Dedifferentiated amniotic fluid mesenchymal stem cell (primary cell): ENCODE results near the gene KCTD17.

Source experiments
- DNase-seq: peaks from one replicate; pipeline ENCODE4 v3.0.0-alpha.2; 2016; ENCODE audit errors: extremely low spot score

KCTD17 gene

GRCh38 chr22:37103656-37104452 lies 52.3 kb downstream of the KCTD17 start:
- DNase-seq, result no peak

DNA sequence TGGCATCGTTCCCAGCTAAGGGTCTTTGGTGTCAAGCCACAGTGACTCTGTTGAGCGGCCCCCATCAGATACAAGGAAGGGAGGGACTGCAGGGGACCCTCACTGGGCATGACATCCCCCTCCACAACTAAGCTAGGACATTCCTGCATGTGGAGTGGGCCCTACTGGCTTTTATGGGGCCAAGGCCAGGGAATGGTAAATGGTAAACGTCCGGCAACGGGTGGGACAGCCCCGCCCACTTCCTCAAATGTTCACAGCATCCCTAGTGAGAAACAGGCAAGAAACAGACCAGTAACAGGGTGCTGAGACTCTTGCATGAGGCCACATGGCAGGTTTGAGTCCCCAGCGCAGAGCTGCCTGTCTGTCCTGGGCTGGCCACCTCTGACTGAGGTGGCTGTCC lies 53.6 kb downstream of the KCTD17 start:
- no peak for DNase-seq

DNA sequence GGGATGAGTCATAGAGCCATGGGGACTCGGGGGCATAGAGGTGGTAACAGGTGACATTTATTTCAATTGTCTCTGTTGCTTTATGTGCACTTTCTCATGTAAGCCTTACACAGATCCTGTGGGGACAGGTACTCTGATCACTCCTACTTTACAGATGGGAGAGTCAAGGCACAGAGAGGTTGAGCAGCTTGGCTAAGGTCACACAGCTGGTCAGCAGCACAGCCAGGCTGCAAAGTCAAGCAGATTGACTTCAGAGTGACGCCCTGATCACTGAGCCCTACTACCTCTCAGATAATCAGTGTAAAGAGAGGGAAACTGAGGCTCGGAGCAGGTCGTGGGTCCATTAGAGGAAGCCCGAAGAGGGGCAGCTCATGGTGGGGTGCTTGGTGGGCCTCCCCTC lies 54.4 kb downstream of the KCTD17 start:
- DNase-seq, result no peak

DNA sequence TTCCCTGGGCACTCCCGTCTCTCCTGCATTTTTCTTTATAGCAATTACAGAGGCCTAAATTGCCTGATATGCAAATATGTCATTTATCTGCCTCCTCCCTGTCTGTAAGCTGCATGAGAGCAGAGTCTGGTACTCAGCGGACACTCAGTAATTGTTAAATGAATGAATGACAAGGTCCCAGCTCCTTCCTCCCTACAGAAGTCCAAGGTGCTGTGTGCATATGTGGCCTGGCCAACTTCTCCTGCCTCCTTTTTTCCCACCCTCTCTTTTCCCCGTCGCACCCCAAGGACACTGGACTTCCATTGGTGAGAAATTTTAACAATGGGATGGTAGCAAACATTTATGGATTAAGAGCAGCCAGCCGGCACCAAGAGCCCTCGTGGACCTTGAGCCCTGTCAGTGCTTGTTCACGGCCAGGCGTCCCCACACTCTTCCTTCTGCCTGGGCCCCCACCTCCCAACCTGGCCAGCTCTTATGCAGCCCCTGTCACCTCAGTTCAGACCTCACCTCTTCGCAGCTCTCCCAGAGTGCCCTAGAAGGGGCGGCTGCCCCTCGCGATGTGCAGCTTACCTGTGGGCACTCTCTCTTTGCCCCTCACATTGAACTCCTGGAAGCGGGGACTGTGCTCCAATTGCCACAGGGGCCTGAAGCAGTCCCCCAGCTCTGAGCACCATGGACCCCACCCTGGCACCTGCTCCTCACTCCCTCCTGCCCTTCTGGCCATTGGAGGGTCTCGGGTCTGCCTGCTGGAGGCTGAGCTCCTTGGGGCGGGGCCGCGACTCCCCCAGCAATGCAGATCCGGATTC lies 56.5 kb downstream of the KCTD17 start:
- no peak for DNase-seq

DNA sequence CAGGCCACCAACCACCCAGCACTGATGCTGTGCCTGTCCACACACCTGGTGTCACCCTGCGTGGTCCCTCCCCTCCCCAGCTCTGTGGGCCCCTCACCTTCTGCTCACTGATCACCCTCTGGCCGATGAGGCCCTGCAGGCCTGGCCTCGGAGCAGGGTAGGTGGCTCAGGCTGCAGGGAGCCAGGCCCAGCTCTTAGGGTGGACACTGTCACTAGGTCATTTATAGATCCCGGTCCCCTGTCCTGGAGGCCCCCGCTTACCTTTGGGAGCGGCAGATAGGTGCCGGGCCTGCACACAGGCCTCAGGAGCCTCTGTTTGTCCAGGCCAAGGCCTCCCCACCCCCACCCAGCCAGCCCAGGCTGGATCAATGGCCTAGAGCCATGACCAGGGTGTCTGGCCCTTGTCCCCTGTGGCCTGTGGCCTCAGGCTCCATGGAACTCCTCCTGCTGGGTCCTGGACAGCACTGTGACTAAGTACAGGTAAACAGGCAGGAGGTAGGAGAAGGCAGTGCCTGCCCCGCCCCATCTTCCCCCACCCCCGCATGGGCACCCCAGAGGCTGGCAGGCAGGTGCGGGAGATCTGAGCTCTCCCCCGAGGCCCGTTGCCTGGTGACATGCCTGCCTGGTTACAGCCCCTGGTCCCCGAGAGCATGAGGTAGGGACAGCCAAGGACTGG lies 57.8 kb downstream of the KCTD17 start, which contains the start of gene TMPRSS6:
Gene TMPRSS6 (minus strand): TSS at position 472 of the 676 bp plus-strand sequence. CDS start 6,296 bp downstream, outside the sequence.
- no peak for DNase-seq

GRCh38 chr22:37111156-37111717 lies 59.7 kb downstream of the KCTD17 start:
- DNase-seq, result no peak

DNA sequence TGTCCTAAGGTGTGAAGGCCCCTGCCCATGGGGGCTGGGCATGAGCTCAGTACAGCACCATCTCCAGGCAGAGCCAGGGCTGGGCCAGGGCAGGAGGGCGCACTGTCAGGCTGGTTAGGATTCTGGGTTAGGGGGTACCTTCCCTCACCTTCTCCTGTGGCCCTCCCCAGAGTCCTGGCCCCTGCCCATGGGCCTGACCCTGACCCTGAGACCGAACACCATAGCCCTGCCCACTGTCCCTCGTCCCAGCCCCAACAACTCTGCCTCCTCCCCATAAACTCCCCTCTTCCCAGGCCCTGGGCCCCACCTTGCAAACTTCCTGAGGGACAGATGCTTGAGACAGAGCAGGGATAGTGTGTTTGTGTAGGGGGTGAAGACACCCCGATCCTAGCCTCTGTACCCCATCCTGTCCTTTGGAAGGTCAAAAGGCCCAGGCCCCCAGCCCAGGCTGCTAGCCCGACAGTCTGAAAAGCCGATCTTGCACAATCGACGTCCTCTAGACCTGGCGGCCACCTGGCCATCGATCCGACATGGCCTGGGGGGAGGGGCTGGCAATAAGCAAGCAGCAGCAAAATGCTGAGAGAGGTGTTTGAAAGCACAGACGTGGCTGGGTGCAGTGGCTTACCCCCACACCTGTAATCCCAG lies 60.7 kb downstream of the KCTD17 start:
- DNase-seq, result no peak
